Esophagus muscularis mucosa (tissue), 4 donors: Measurements from ENCODE around the gene LAD1.

Experiments
- EP300 ChIP-seq: sonication (generic); formaldehyde crosslinking; IDR thresholded peaks from one replicate; pipeline ENCODE4 v1.6.1; 2017; ENCODE audit warnings: antibody characterized with exemption
- POLR2A ChIP-seq: fragments of 450-650 bp; IDR thresholded peaks from one replicate; pipeline ENCODE4 v1.6.1; 2017; ENCODE audit warnings: antibody characterized with exemption, moderate library complexity, mild to moderate bottlenecking, low read depth
- TF ChIP-seq, protein P1 (sequence below), 3 experiments: fragments of 200-600 bp in 2 of 3; fragments of 450-650 bp in 1 of 3; sonication (generic) in 2 of 3; IDR thresholded peaks; one replicate each; pipeline ENCODE4 v1.5.1; 2017 to 2019; ENCODE audit warnings: antibody characterized with exemption in 3 of 3, mild to moderate bottlenecking in 2 of 3, moderate library complexity in 1 of 3

DNA sequence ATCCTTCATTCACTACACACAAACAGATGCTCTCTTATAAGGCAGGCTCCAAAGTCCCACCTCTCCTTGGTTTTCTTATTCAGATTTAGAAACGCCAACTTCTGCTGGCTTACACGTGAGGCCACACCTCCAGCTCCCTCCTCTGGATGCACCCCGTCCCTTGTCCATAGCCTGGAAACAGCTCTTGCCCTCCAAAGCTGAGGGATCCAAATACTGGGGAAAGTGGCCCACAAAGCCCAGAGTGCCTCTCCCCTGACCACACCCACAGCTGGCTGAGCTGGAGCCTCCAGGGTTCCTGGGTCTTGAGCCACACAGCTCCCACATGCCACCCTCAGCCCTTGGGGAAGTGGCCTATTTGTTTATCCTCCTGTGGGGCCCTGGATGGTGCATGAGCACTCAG lies 4.5 kb downstream of the LAD1 start:
- TF ChIP-seq, protein P1, sequence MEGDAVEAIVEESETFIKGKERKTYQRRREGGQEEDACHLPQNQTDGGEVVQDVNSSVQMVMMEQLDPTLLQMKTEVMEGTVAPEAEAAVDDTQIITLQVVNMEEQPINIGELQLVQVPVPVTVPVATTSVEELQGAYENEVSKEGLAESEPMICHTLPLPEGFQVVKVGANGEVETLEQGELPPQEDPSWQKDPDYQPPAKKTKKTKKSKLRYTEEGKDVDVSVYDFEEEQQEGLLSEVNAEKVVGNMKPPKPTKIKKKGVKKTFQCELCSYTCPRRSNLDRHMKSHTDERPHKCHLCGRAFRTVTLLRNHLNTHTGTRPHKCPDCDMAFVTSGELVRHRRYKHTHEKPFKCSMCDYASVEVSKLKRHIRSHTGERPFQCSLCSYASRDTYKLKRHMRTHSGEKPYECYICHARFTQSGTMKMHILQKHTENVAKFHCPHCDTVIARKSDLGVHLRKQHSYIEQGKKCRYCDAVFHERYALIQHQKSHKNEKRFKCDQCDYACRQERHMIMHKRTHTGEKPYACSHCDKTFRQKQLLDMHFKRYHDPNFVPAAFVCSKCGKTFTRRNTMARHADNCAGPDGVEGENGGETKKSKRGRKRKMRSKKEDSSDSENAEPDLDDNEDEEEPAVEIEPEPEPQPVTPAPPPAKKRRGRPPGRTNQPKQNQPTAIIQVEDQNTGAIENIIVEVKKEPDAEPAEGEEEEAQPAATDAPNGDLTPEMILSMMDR (IDR thresholded peaks at IDR 0.05) = no peak
- TF ChIP-seq EP300 (no peak), POLR2A (no peak)
